ENCODE measurements around the gene CYP46A1. TPM values are rescaled to one million over a fixed set of nuclear protein-coding genes. Genes with fewer than 3 reads are reported as not detected.

Gene CYP46A1
- total RNA-seq, 1 donor from 2014 or later, result 2.9 TPM

- no peaks in the 10 kb centered on the region for H3K36me3 Mint-ChIP-seq (ENCODE audit: insufficient read depth)
- H3K9me3 Mint-ChIP-seq (ENCODE audit: low read depth), result no peaks in the 10 kb centered on the region
- no peaks in the 10 kb centered on the region for H3K4me1 Mint-ChIP-seq (ENCODE audit: low read depth)
- H3K27ac Mint-ChIP-seq, result no peak overlapping the region
- no peak for TF ChIP-seq CTCF (IDR thresholded peaks at IDR 0.05; ENCODE audit: unreplicated experiment)
- no peak for DNase-seq (ENCODE audit: low spot score, unreplicated experiment)
- no peak overlapping the region for H3K4me3 Mint-ChIP-seq (ENCODE audit: low read depth)
- H3K27me3 Mint-ChIP-seq, result peaks cover 49% of the 10 kb centered on the region
Measured at GRCh38 chr14:99742509-99743487, 58.7 kb downstream of the CYP46A1 start.

GRCh38 chr14:99744199-99744872, 60.2 kb downstream of the CYP46A1 start:
- H3K27me3 Mint-ChIP-seq, result peaks cover 58% of the 10 kb centered on the region
- TF ChIP-seq CTCF (IDR thresholded peaks at IDR 0.05; ENCODE audit: unreplicated experiment), result no peak
- peak overlapping the region; percentile 12 for H3K27ac Mint-ChIP-seq
- no peak overlapping the region for H3K4me3 Mint-ChIP-seq (ENCODE audit: low read depth)
- no peaks in the 10 kb centered on the region for H3K9me3 Mint-ChIP-seq (ENCODE audit: low read depth)
- no peak for DNase-seq (ENCODE audit: low spot score, unreplicated experiment)
- H3K4me1 Mint-ChIP-seq (ENCODE audit: low read depth), result no peaks in the 10 kb centered on the region
- no peaks in the 10 kb centered on the region for H3K36me3 Mint-ChIP-seq (ENCODE audit: insufficient read depth)

DNA sequence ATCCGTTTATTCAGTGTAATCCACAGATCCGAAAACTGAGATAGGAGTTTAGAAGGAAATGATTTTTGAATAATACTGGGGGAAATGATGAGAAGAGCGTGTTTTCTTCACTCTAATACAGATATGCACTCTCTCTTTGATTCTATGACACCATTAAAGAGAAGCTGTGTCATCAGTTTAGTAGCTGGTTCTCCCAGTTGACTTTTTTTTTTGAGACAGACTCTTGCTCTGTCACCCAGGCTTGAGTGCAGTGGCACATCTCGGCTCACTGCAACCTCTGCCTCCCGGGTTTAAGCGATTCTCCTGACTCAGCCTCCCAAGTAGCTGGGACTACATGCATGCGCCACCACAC, 60.8 kb downstream of the CYP46A1 start:
- TF ChIP-seq CTCF (IDR thresholded peaks at IDR 0.05; ENCODE audit: unreplicated experiment), result no peak
- H3K4me3 Mint-ChIP-seq (ENCODE audit: low read depth), result no peak overlapping the region
- peaks cover 57% of the 10 kb centered on the region for H3K27me3 Mint-ChIP-seq
- no peaks in the 10 kb centered on the region for H3K4me1 Mint-ChIP-seq (ENCODE audit: low read depth)
- H3K27ac Mint-ChIP-seq, result no peak overlapping the region
- no peaks in the 10 kb centered on the region for H3K9me3 Mint-ChIP-seq (ENCODE audit: low read depth)
- no peak for DNase-seq (ENCODE audit: low spot score, unreplicated experiment)
- H3K36me3 Mint-ChIP-seq (ENCODE audit: insufficient read depth), result no peaks in the 10 kb centered on the region

DNA sequence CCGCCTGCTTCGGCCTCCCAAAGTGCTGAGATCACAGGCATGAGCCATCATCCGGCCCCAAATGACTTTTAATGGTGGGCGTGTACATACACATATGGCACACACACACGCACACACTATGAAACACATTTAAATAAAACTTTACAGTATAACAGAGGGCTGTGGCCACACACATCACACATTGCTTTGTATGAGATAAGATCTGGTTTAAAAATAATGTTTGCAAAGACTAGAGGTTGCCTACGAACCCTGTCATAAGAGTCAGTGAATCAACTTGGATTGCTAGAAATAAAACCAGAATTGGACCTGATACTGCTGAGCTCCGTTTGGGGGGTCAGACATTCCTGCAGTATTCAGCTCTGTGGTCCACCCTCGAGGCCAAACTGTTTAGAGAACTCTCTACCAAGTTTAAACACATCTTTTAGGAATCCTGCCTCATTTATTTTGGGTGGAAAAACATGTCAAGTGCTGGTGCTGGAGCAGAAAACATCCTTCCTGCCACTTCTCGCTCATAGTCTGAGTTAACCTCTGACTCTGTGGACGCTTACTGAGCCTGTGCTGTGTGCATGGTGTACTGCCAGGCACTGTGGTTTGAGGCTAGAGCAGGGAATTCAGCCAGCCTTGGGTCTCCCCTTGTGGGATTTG, 61.3 kb downstream of the CYP46A1 start:
- H3K27ac Mint-ChIP-seq, result no peak overlapping the region
- no peak for TF ChIP-seq CTCF (IDR thresholded peaks at IDR 0.05; ENCODE audit: unreplicated experiment)
- H3K4me3 Mint-ChIP-seq (ENCODE audit: low read depth), result no peak overlapping the region
- H3K9me3 Mint-ChIP-seq (ENCODE audit: low read depth), result no peaks in the 10 kb centered on the region
- peaks cover 62% of the 10 kb centered on the region for H3K27me3 Mint-ChIP-seq
- H3K36me3 Mint-ChIP-seq (ENCODE audit: insufficient read depth), result no peaks in the 10 kb centered on the region
- peaks cover 2% of the 10 kb centered on the region for H3K4me1 Mint-ChIP-seq (ENCODE audit: low read depth)
- no peak for DNase-seq (ENCODE audit: low spot score, unreplicated experiment)

DNA sequence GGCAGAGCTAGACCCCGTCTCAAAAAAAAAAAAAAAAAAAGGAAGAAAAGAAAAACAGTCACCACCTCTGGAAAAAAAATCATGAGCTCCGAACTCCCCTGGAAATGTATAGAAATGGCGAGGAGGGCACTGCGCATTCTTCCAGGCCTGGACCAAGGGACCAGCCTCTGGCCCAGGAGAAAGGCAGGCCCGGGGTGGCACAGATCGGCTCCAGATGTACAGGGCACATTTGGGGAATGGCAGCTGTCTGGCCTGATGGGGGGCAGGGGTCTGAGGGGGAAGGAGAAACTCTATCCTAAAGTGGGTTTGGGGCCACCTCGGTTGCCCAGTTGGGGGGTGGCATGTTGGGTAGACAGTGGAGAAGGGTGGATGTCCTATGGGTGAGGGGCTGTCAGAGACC, 63.1 kb downstream of the CYP46A1 start:
- no peaks in the 10 kb centered on the region for H3K36me3 Mint-ChIP-seq (ENCODE audit: insufficient read depth)
- H3K4me1 Mint-ChIP-seq (ENCODE audit: low read depth), result peaks cover 2% of the 10 kb centered on the region
- no peak overlapping the region for H3K4me3 Mint-ChIP-seq (ENCODE audit: low read depth)
- no peaks in the 10 kb centered on the region for H3K9me3 Mint-ChIP-seq (ENCODE audit: low read depth)
- no peak for DNase-seq (ENCODE audit: low spot score, unreplicated experiment)
- no peak overlapping the region for H3K27ac Mint-ChIP-seq
- TF ChIP-seq CTCF (IDR thresholded peaks at IDR 0.05; ENCODE audit: unreplicated experiment), result no peak
- H3K27me3 Mint-ChIP-seq, result peaks cover 64% of the 10 kb centered on the region
